Progenitor cell of endocrine pancreas (in vitro differentiated cells): ENCODE measurements around the gene CCDC171. TPM values are rescaled to one million over a fixed set of nuclear protein-coding genes. Genes with fewer than 3 reads are reported as not detected.

ENCODE experiments used
- DNase-seq: peaks from one replicate; pipeline ENCODE4 v3.0.0; 2021; ENCODE audit warnings: low spot score; ENCODE audit not compliant: unreplicated experiment
- H3K27ac Mint-ChIP-seq: 2 replicates; pipeline ENCODE4 v1.8.0; 2021; ENCODE audit warnings: mild to moderate bottlenecking, moderate library complexity, mixed read lengths
- H3K27me3 Mint-ChIP-seq: 2 replicates; pipeline ENCODE4 v1.8.0; 2021; ENCODE audit warnings: mixed read lengths
- H3K36me3 Mint-ChIP-seq: 2 replicates; pipeline ENCODE4 v1.8.0; 2022; ENCODE audit warnings: mixed read lengths; ENCODE audit not compliant: insufficient read depth
- H3K4me1 Mint-ChIP-seq: 2 replicates; pipeline ENCODE4 v1.8.0; 2021; ENCODE audit warnings: low read depth, mixed read lengths
- H3K4me3 Mint-ChIP-seq: 2 replicates; pipeline ENCODE4 v1.8.0; 2021; ENCODE audit warnings: low read depth, mild to moderate bottlenecking, moderate library complexity, mixed read lengths
- H3K9me3 Mint-ChIP-seq: 2 replicates; pipeline ENCODE4 v1.8.0; 2021; ENCODE audit warnings: low read depth, mixed read lengths
- total RNA-seq: library from RNA; stranded (reverse); gene quantifications from 2 replicates; pipeline ENCODE4 v1.2.1, GENCODE V29; 2021
- TF ChIP-seq, protein P1 (sequence below): fragments of 200-600 bp; sonication (generic); IDR thresholded peaks from one replicate; pipeline ENCODE4 v1.5.0; 2021; ENCODE audit warnings: antibody characterized with exemption, mild to moderate bottlenecking; ENCODE audit not compliant: unreplicated experiment

The CCDC171 gene
- total RNA-seq, 1 donor from 2014 or later, result 5.1 TPM

DNA sequence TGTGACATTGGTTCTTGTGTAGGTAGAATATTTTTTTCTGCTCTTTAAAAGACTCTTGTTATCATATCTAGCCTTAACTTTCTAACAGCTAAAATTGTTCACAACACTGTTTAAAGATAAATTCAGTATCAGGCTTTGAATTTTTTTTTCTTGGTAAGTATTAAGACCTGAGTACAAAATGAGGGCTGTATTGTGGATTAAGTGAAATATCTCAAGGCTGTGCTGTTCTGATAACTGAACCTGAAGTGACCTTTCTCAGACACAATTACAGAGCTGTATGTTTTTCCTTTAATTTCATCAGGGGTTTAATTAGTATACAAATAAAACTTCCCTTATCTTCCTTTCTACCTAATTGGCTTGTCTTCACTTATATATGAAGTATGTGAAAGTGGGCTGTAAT lies 290.5 kb downstream of the CCDC171 start:
- Mint-ChIP-seq H3K36me3 (no peaks in the 10 kb centered on the region), H3K27me3 (no peaks in the 10 kb centered on the region), H3K27ac (no peak overlapping the region), H3K9me3 (no peaks in the 10 kb centered on the region), H3K4me3 (no peak overlapping the region), H3K4me1 (peaks cover 13% of the 10 kb centered on the region)
- TF ChIP-seq, protein P1, sequence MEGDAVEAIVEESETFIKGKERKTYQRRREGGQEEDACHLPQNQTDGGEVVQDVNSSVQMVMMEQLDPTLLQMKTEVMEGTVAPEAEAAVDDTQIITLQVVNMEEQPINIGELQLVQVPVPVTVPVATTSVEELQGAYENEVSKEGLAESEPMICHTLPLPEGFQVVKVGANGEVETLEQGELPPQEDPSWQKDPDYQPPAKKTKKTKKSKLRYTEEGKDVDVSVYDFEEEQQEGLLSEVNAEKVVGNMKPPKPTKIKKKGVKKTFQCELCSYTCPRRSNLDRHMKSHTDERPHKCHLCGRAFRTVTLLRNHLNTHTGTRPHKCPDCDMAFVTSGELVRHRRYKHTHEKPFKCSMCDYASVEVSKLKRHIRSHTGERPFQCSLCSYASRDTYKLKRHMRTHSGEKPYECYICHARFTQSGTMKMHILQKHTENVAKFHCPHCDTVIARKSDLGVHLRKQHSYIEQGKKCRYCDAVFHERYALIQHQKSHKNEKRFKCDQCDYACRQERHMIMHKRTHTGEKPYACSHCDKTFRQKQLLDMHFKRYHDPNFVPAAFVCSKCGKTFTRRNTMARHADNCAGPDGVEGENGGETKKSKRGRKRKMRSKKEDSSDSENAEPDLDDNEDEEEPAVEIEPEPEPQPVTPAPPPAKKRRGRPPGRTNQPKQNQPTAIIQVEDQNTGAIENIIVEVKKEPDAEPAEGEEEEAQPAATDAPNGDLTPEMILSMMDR, result no peak
- no peak for DNase-seq

DNA sequence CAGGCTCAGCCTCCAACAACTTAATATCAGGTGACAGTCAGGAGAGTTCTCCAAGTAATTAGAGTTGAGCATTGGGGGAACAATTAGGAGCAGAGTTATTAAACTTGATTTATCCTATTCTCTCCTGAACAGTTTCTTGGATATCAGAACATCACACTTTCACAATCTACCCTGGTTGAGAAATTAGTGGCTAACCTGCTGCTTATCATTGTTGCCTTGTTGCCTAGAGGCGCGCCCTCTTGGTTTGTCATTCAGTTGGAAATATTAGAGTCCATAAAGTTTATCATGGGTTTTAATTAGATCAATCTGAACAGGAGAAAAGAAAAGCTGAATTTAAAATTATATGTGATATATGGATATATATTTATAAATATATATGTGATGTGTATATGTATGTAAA lies 291.1 kb downstream of the CCDC171 start:
- Mint-ChIP-seq H3K9me3 (no peaks in the 10 kb centered on the region), H3K4me3 (no peak overlapping the region), H3K27me3 (no peaks in the 10 kb centered on the region), H3K27ac (no peak overlapping the region), H3K36me3 (no peaks in the 10 kb centered on the region), H3K4me1 (peaks cover 13% of the 10 kb centered on the region)
- TF ChIP-seq, protein P1, result no peak
- no peak for DNase-seq

DNA sequence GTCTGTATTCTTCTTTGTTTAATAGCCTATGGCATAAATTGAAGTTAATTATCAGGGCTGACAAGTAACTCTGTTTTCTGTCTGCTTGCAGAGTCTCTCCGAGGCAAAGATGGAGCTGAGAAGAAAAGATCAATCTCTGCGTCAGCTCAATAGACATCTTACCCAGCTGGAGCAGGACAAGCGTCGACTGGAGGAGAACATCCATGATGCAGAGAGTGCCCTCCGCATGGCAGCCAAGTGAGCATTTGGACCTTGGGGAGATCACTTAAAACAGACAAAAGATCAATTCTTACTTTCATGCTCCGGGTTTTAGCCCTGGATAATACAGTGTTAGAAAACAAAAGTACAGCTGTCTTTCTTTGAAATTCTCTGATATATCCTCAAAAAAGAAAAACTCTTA lies 293.8 kb downstream of the CCDC171 start:
- Mint-ChIP-seq H3K27me3 (no peaks in the 10 kb centered on the region), H3K27ac (no peak overlapping the region), H3K4me3 (no peak overlapping the region), H3K36me3 (no peaks in the 10 kb centered on the region), H3K9me3 (no peaks in the 10 kb centered on the region), H3K4me1 (peaks cover 13% of the 10 kb centered on the region)
- TF ChIP-seq, protein P1, result no peak
- no peak for DNase-seq

DNA sequence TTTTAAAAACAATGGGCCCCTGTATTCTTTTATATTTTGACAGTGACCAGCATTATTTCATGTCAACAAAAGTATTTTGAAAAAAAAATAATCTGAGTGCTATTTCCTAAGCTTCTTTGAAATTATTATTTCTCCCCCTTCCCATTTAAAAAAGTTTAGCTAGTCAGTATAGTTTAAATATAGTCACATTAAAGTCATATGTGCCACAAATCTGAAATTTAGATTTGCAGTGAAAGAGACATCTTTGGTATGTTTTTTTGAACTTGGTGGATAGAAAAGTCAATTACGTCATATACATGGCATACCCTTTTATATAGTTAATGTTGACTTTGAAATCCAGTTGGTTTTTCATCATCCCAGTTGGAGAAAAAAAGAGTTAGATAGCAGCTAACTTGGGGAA lies 297.0 kb downstream of the CCDC171 start:
- H3K4me1 Mint-ChIP-seq, result no peaks in the 10 kb centered on the region
- H3K4me3 Mint-ChIP-seq, result no peak overlapping the region
- TF ChIP-seq, protein P1, result no peak
- no peaks in the 10 kb centered on the region for H3K36me3 Mint-ChIP-seq
- H3K27ac Mint-ChIP-seq, result no peak overlapping the region
- H3K9me3 Mint-ChIP-seq, result no peaks in the 10 kb centered on the region
- H3K27me3 Mint-ChIP-seq, result no peaks in the 10 kb centered on the region
- no peak for DNase-seq

DNA sequence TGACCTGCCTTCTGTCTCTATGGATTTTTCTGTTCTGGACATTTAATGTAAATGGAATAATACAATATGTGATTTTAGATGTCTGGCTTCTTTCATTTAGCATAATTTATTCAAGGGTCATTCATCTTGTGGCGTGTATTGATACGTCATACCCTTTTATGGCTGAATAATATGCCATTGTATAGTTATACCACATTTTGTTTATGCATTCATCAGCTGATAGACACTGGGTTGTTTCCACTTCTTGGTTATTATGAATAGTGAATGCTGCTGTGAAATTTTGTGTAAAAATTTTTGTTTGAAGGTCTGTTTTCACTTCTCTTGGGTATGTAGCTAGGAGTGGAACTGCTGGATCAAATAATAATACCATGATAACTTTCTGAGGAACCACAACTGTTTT lies 298.9 kb downstream of the CCDC171 start:
- H3K36me3 Mint-ChIP-seq, result no peaks in the 10 kb centered on the region
- no peak overlapping the region for H3K27ac Mint-ChIP-seq
- no peaks in the 10 kb centered on the region for H3K4me1 Mint-ChIP-seq
- TF ChIP-seq, protein P1, result no peak
- H3K4me3 Mint-ChIP-seq, result no peak overlapping the region
- no peaks in the 10 kb centered on the region for H3K27me3 Mint-ChIP-seq
- no peak for DNase-seq
- no peaks in the 10 kb centered on the region for H3K9me3 Mint-ChIP-seq

DNA sequence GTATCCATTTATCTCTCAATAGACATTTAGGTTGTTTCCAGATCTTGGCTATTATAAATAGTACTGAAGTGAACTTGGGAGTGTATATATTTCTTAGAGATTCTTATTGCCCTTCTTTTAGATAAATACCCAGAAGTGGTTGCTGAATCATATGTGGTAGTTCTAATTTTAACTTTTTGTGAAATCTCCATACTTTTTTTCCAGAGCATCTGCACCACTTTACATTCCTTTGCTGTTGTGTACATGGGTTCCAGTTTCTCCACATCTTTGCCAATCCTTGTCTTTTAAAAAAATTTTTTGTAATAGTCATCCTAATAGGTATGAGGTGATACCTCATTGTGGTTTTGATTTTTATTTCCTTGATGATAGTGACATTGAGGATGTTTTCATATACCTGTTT lies 303.7 kb downstream of the CCDC171 start:
- Mint-ChIP-seq H3K4me1 (no peaks in the 10 kb centered on the region), H3K9me3 (no peaks in the 10 kb centered on the region), H3K36me3 (no peaks in the 10 kb centered on the region), H3K27ac (no peak overlapping the region), H3K27me3 (no peaks in the 10 kb centered on the region), H3K4me3 (no peak overlapping the region)
- TF ChIP-seq, protein P1, result no peak
- no peak for DNase-seq
